ENCODE data around the gene SPO11. TPM values are rescaled to one million over a fixed set of nuclear protein-coding genes. Genes with fewer than 3 reads are reported as not detected.

Gene SPO11
- total RNA-seq (ENCODE audit: insufficient read depth, low replicate concordance), result 10.8 TPM

GRCh38 chr20:57329608-57330221, at the start of gene SPO11:
TSS of gene SPO11 (plus strand) at chr20:57329803. CDS start at chr20:57329868, 65 bp downstream.
- DNase-seq (ENCODE audit: low spot score), result no peak

- no peak for DNase-seq (ENCODE audit: low spot score)
These were observed 49.4 kb upstream of the SPO11 start for GRCh38 chr20:57280221-57280620.

- no peak for DNase-seq (ENCODE audit: low spot score)
These were observed 47.7 kb upstream of the SPO11 start for GRCh38 chr20:57281900-57282299.

GRCh38 chr20:57282670-57283361, 46.8 kb upstream of the SPO11 start:
- DNase-seq (ENCODE audit: low spot score), result peak; percentile 47

GRCh38 chr20:57283860-57284259, 45.7 kb upstream of the SPO11 start:
- DNase-seq (ENCODE audit: low spot score), result no peak

- peak; percentile 40 for DNase-seq (ENCODE audit: low spot score)
These were observed 42.4 kb upstream of the SPO11 start for GRCh38 chr20:57287007-57287880.

GRCh38 chr20:57287901-57288300, 41.7 kb upstream of the SPO11 start:
- no peak for DNase-seq (ENCODE audit: low spot score)

GRCh38 chr20:57288651-57289277, 40.8 kb upstream of the SPO11 start:
- no peak for DNase-seq (ENCODE audit: low spot score)

- no peak for DNase-seq (ENCODE audit: low spot score)
These were observed 40.0 kb upstream of the SPO11 start for GRCh38 chr20:57289391-57290177.

- DNase-seq (ENCODE audit: low spot score), result no peak
These were observed 39.5 kb upstream of the SPO11 start for GRCh38 chr20:57290178-57290484.

- DNase-seq (ENCODE audit: low spot score), result no peak
These were observed 38.6 kb upstream of the SPO11 start for GRCh38 chr20:57291003-57291402.

GRCh38 chr20:57291694-57292093, 37.9 kb upstream of the SPO11 start:
- DNase-seq (ENCODE audit: low spot score), result no peak

- DNase-seq (ENCODE audit: low spot score), result no peak
These were observed 37.0 kb upstream of the SPO11 start for GRCh38 chr20:57292611-57293010.

GRCh38 chr20:57293995-57294394, 35.6 kb upstream of the SPO11 start:
- DNase-seq (ENCODE audit: low spot score), result no peak

- DNase-seq (ENCODE audit: low spot score), result no peak
These were observed 35.1 kb upstream of the SPO11 start for GRCh38 chr20:57294550-57294949.

GRCh38 chr20:57298457-57298856, 31.1 kb upstream of the SPO11 start:
- no peak for DNase-seq (ENCODE audit: low spot score)

GRCh38 chr20:57301026-57301425, 28.6 kb upstream of the SPO11 start:
- no peak for DNase-seq (ENCODE audit: low spot score)

- peak; percentile 23 for DNase-seq (ENCODE audit: low spot score)
These were observed 22.9 kb upstream of the SPO11 start for GRCh38 chr20:57306747-57307146.

GRCh38 chr20:57308451-57309271, 20.9 kb upstream of the SPO11 start:
- no peak for DNase-seq (ENCODE audit: low spot score)

GRCh38 chr20:57309544-57310115, 20.0 kb upstream of the SPO11 start:
- DNase-seq (ENCODE audit: low spot score), result no peak

Data from umbilical cord (tissue), 2 donors.